ENCODE results near the gene HES6.

HES6 gene

DNA sequence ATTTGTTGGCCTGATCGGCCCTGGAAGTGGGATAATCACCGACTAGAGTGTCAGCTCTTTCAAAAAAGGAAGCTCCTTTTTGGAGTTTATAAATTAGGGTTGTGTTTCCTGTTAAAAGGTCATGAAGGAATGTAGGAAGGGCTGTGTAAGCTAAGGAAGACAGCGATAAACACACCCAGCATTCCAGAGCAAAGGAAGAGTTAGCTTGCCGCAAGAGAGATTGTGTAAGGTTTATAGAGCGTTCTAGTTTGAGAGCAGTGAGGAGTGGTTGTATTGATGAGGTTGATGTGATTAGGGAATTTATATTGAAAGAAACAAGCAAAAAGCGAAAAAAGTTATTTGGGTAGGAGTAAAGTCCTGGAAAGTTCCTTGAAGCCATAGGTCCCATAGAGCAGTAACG is 32.8 kb downstream of the HES6 start:
- no peak overlapping the region for H3K4me3 ChIP-seq (ENCODE audit: low read depth, low read length)
- TF ChIP-seq, protein P1, sequence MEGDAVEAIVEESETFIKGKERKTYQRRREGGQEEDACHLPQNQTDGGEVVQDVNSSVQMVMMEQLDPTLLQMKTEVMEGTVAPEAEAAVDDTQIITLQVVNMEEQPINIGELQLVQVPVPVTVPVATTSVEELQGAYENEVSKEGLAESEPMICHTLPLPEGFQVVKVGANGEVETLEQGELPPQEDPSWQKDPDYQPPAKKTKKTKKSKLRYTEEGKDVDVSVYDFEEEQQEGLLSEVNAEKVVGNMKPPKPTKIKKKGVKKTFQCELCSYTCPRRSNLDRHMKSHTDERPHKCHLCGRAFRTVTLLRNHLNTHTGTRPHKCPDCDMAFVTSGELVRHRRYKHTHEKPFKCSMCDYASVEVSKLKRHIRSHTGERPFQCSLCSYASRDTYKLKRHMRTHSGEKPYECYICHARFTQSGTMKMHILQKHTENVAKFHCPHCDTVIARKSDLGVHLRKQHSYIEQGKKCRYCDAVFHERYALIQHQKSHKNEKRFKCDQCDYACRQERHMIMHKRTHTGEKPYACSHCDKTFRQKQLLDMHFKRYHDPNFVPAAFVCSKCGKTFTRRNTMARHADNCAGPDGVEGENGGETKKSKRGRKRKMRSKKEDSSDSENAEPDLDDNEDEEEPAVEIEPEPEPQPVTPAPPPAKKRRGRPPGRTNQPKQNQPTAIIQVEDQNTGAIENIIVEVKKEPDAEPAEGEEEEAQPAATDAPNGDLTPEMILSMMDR (IDR thresholded peaks at IDR 0.05; ENCODE audit: borderline replicate concordance, insufficient read depth, low read depth, low read length): no peak

DNA sequence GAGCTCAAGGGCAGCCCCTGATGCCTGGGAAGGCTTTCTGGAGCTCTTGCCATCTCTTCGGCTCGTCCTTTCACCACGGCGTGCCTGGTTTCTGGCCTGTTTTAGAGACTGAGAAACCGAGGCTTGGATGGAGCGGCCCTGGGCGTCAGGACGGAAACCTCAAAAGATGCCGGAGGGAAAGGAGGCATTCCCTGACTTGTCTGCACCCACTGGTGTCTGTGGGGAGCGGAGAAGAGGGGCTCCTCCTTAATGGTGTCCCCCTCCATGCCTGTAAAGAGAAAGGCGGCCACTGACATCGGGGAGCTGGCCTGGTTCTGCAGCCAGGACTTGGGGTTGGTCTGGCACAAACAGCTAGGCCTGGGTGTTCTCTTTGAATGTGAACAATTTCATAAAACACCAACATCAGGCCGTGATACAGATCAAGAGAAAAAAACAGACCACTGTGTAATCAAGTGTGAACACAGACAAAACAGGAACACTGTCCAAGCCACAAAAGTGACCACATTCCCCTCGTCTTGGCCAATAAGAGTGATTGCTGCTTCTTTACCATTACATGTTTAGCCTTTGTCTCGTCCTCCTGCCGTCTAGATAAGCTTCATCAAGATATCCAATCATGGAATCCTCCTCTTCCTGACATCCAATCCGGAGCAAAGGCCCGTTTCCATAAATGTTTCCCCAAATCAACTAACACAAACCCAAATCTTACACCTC is 35.7 kb downstream of the HES6 start:
- TF ChIP-seq, protein P1 (IDR thresholded peaks at IDR 0.05; ENCODE audit: borderline replicate concordance, insufficient read depth, low read depth, low read length): no peak
- peak overlapping the region; percentile 36 for H3K4me3 ChIP-seq (ENCODE audit: low read depth, low read length)

DNA sequence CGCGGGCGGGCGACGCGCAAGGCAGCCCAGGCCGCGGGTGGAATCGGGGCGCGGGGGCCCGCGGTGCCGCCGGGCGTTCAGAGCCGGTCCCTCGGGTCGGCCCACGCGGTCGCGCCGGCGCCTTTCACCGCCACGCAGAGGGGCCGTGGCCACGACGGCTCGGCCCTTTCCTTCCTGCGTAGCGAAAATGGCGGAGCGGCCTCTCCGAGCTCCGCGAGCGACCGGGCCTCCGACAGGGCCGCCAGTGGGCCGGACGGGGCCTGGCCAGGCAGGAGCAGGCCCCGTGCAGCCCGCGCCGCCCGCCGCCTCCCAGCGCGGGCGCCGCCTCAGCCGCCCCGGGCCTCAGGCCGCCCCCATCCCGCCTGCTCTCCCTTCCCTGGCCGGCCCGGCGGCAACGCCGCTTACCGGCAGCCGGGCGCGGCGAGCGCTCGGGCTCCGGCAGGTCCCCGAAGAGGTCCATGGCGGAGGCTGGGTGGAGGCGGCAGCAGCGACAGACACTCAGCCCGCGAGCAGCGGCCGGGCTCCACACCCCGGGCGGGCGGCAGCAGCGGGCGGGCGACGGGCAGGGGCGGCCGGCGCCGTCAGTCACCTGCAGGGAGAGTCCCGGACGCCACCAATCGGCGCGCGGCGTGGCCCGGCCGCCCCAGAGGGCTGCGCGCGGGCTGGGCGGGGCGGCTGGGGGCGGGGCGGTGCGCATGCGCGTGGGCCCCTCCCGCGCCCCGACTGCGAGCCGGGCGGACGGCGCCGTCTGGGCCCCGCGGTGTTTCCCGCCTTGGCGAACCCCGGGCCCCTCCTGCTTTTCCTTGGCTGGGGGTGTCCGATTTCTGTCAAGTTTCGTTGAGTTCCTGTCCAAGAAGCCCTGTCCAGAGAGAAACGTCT is 36.5 kb downstream of the HES6 start, which contains the start of gene ILKAP:
Gene ILKAP, minus strand, starts transcription at position 602 of the 879 bp plus-strand sequence. Its CDS starts 142 bp downstream, at position 460.
- H3K4me3 ChIP-seq (ENCODE audit: low read depth, low read length): peak within 1 kb of the TSS; percentile 77
- TF ChIP-seq, protein P1 (IDR thresholded peaks at IDR 0.05; ENCODE audit: borderline replicate concordance, insufficient read depth, low read depth, low read length): 0 out of 2 replicates have a peak, but pooled peaks have one; percentile 5

DNA sequence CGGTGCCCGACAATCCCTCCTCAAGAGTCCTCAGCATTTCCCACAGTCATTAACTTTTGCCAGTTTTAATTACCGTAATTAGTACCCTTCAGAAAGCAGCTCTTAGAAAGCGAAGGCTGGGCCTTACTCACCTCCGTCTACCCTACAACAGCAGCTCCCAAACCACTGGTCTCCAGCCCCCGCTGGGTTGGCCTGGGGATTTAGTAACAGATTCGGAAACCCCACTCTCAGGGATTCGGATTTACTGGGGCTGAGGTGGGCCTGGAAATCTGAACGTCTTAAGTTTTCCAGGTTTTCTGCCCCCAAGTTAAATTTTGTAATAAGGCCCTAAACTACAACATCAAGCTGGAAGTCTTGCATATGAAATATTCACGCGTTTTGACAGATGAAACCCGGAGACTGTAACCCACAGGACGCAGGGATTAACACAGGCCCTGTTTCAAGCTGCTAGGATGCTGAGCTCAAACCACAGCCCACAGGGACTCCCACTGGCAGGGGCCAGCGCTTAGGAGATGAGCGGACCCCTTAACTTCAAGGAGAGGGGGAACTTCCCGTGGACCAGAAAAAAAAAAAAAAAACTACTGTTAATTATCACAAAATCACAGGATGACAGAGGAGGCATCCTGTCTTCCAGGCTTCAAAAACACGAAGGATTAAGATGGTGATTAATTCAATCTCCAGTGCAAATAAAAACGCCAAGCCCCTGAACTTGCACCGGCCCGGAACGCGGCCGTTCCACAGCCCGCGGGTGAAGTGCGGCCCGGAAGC is 37.3 kb downstream of the HES6 start:
- TF ChIP-seq, protein P1 (IDR thresholded peaks at IDR 0.05; ENCODE audit: borderline replicate concordance, insufficient read depth, low read depth, low read length): no peak
- H3K4me3 ChIP-seq (ENCODE audit: low read depth, low read length): peak overlapping the region; percentile 77

DNA sequence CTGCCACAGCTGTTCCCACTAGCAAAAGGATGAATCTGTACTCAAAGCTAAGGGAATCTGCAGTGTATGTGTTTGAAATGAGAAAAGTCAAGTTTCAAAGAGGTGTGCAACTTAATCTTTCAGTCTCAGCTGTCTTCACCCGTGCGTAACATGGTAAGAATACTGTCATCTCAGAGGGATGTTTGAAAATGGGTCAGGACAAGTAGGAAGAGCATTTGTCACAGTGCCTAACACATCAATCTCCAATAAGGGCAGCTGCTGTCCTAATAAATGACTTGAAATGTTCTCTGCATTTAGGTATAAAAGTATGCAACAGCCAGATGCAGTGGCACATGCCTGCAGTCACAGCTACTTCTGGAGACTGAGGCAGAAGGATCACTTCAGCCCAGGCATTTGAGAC is 49.4 kb downstream of the HES6 start:
- H3K4me3 ChIP-seq (ENCODE audit: low read depth, low read length): no peak overlapping the region
- TF ChIP-seq, protein P1 (IDR thresholded peaks at IDR 0.05; ENCODE audit: borderline replicate concordance, insufficient read depth, low read depth, low read length): no peak

Data from GM12875 (cell line).